Activated CD8-positive, alpha-beta T cell treated with anti-CD3 and anti-CD28 coated beads for 36 hours (primary cell): Measurements from ENCODE around the gene WDPCP. TPM values are rescaled to one million over a fixed set of nuclear protein-coding genes. Genes with fewer than 3 reads are reported as not detected.

Source experiments
- ATAC-seq: fragments of 200-7000 bp; cut with Tn5 transposase; one replicate; pipeline ENCODE4 v1.10.0; 2021; ENCODE audit warnings: mild to moderate bottlenecking, moderate library complexity
- CTCF ChIA-PET: fragments of 350-600 bp; sonication (Branson Sonifier 250); formaldehyde crosslinking; loops from one replicate; lab custom pipeline; 2021; ENCODE audit warnings: antibody characterized with exemption; lab: Charles Lee
- POLR2A ChIA-PET: fragments of 350-600 bp; sonication (Branson Sonifier 250); formaldehyde crosslinking; loops from one replicate; lab custom pipeline; 2021; ENCODE audit warnings: antibody characterized with exemption; lab: Charles Lee
- DNase-seq: peaks from one replicate; pipeline ENCODE4 v3.0.0-alpha.2; 2020
- H3K27ac Mint-ChIP-seq: one replicate; pipeline ENCODE4 v1.8.0; 2021; ENCODE audit warnings: mild to moderate bottlenecking, mixed read lengths
- H3K27me3 Mint-ChIP-seq: one replicate; pipeline ENCODE4 v1.8.0; 2021; ENCODE audit warnings: mixed read lengths
- H3K36me3 Mint-ChIP-seq: one replicate; pipeline ENCODE4 v1.8.0; 2021; ENCODE audit warnings: low read depth, mixed read lengths
- H3K4me1 Mint-ChIP-seq: one replicate; pipeline ENCODE4 v1.8.0; 2021; ENCODE audit warnings: low read depth, mixed read lengths
- H3K4me3 Mint-ChIP-seq: one replicate; pipeline ENCODE4 v1.8.0; 2021; ENCODE audit warnings: mild to moderate bottlenecking, moderate library complexity, mixed read lengths
- H3K9me3 Mint-ChIP-seq: one replicate; pipeline ENCODE4 v1.8.0; 2021; ENCODE audit warnings: mixed read lengths
- CTCF ChIP-seq: fragments of 200-600 bp; IDR thresholded peaks from one replicate; pipeline ENCODE4 v1.8.0; 2022; ENCODE audit warnings: antibody characterized with exemption, mild to moderate bottlenecking
- intact Hi-C: fragments of 100-400 bp; cut with micrococcal nuclease; formaldehyde crosslinking; loops from one replicate; pipeline ENCODE4 v1.10.0; 2022
- total RNA-seq, 2 experiments: library from RNA; stranded (reverse); gene quantifications; one replicate each; pipeline ENCODE4 v1.2.3, GENCODE V29; 2021

The WDPCP gene
- total RNA-seq, 2 experiments from 2014 or later: 5.0 to 5.8 TPM

- Mint-ChIP-seq H3K27me3 (no peaks in the 10 kb centered on the region), H3K27ac (no peak overlapping the region), H3K36me3 (peaks cover 22% of the 10 kb centered on the region), H3K4me3 (no peak overlapping the region), H3K9me3 (peaks cover 20% of the 10 kb centered on the region), H3K4me1 (no peaks in the 10 kb centered on the region)
- ChIA-PET POLR2A (no interaction called here), CTCF (no interaction called here)
- no peak for ATAC-seq
- TF ChIP-seq CTCF: no peak
- intact Hi-C loops: no loop called here
- no peak for DNase-seq
Observed at GRCh38 chr2:63345285-63345633, 243.0 kb downstream of the WDPCP start.

DNA sequence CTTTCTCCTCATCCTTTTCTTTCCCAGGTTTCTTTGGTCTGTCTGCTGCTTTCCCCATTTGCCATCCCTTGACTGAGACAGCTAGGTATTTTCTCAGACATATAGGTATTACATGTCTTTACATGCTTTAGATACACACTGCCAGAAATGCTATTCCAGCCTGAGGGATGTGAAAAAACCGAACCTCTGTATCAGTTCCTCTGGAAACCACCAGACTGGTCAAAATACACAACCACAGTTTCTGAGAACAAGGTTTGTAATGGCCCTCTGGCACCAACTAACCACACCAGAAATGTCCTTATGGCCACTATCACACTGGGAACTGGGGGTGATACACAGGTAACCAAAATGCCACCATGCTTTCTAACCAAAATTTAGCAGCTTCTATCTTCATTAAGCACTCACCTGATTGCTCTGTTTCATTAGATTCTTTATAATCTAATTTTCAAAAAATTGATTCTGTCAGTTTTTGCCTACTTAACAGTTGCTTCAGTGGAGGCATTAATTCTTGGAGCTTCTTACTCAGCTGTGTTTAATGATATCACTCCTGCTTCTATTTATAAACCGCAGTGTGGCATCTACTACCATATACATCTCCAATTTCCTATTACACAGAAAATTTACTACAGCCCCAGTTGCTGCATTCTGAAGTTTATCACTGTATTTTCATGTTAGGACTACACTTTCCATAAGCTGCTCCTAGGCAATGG lies 243.5 kb downstream of the WDPCP start:
- no peaks in the 10 kb centered on the region for H3K4me1 Mint-ChIP-seq
- H3K4me3 Mint-ChIP-seq: no peak overlapping the region
- no peak for ATAC-seq
- peaks cover 19% of the 10 kb centered on the region for H3K36me3 Mint-ChIP-seq
- no peaks in the 10 kb centered on the region for H3K27me3 Mint-ChIP-seq
- TF ChIP-seq CTCF: no peak
- no peak for DNase-seq
- no peak overlapping the region for H3K27ac Mint-ChIP-seq
- POLR2A ChIA-PET: no interaction called here
- H3K9me3 Mint-ChIP-seq: peaks cover 23% of the 10 kb centered on the region
- CTCF ChIA-PET: no interaction called here
- intact Hi-C loops: no loop called here

DNA sequence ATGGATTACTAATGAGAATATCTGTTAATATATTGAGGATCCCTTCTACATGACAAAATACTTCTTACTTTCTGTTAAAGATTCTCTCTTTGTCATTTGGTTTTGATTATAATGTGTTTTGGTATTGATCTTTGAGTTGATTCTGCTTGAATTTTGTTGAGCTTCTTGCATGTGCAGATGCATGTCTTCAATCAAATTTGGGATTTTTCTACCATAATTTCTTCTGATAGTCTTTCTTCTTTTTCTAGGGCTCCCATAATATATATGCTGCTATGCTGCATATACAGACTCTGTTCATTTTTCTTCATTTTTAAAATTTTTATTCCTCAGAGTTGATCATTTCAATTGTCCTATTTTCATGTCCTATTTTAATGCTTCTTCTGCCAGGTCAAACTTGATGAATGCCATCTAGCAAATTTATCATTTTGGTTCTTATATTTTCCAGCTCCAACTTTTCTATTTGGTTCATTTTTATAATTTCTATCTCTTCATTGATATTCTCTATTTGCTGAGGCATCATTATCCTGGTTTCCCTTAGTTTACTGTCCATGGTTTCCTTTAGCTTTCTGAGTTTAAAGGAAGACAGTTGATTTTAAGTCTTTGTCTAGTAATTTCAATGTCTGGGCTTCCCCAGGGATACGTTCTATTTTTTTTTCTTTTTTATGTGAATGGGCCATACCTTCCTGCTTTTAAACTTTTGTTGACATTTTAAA lies 244.7 kb downstream of the WDPCP start:
- H3K27ac Mint-ChIP-seq: no peak overlapping the region
- H3K4me1 Mint-ChIP-seq: no peaks in the 10 kb centered on the region
- ChIA-PET CTCF (no interaction called here), POLR2A (no interaction called here)
- no peaks in the 10 kb centered on the region for H3K27me3 Mint-ChIP-seq
- peaks cover 23% of the 10 kb centered on the region for H3K9me3 Mint-ChIP-seq
- H3K4me3 Mint-ChIP-seq: no peak overlapping the region
- intact Hi-C loops: no loop called here
- no peak for ATAC-seq
- H3K36me3 Mint-ChIP-seq: peaks cover 19% of the 10 kb centered on the region
- no peak for DNase-seq
- no peak for TF ChIP-seq CTCF

- intact Hi-C loops: no loop called here
- POLR2A ChIA-PET: no interaction called here
- H3K27me3 Mint-ChIP-seq: no peaks in the 10 kb centered on the region
- ATAC-seq: no peak
- H3K9me3 Mint-ChIP-seq: peaks cover 22% of the 10 kb centered on the region
- H3K4me1 Mint-ChIP-seq: no peaks in the 10 kb centered on the region
- no peak overlapping the region for H3K27ac Mint-ChIP-seq
- peaks cover 21% of the 10 kb centered on the region for H3K36me3 Mint-ChIP-seq
- no peak for DNase-seq
- CTCF ChIA-PET: no interaction called here
- no peak for TF ChIP-seq CTCF
- no peak overlapping the region for H3K4me3 Mint-ChIP-seq
Observed at GRCh38 chr2:63340443-63340842, 247.8 kb downstream of the WDPCP start.

DNA sequence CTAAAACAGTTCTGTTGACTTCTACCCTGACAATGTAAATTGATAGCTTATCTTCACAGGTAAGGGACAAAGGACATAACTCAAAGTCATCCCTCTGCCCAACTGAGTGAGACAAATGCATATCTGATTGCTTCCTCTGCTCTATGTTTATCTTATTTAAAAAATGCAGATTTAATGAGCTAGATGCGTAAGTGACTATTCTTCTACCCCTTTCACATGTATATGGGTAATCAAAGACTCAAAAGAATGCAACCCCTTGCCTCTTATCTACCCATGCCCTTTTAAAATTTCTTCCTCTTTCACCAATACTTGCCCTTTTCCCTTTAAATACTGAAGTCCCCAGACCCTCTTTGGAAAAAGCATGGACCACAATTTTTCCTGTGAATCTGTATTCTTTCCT lies 253.4 kb downstream of the WDPCP start:
- Mint-ChIP-seq H3K27ac (no peak overlapping the region), H3K9me3 (peaks cover 4% of the 10 kb centered on the region), H3K27me3 (no peaks in the 10 kb centered on the region), H3K4me3 (no peak overlapping the region), H3K4me1 (no peaks in the 10 kb centered on the region), H3K36me3 (peaks cover 6% of the 10 kb centered on the region)
- intact Hi-C loops: no loop called here
- DNase-seq (no peak), ATAC-seq (no peak)
- ChIA-PET CTCF (interaction anchor here (1.4 kb wide), 1 partner anchor 23 kb away, joined by 3 read pairs; no protein-coding TSS in a partner anchor), POLR2A (no interaction called here)
- no peak for TF ChIP-seq CTCF
